GM12878 (cell line): ENCODE measurements around the gene TBL1XR1. TPM values are rescaled to one million over a fixed set of nuclear protein-coding genes. Genes with fewer than 3 reads are reported as not detected.

Experiments
- ATAC-seq: fragments of 200-7000 bp; cut with Tn5 transposase; 3 replicates; pipeline ENCODE4 v1.9.1; 2020; ENCODE audit warnings: mild to moderate bottlenecking, moderate library complexity
- BruUV-seq: library from RNA; stranded (reverse); fragments of 400-500 nt; replicated peaks from 2 replicates; lab custom pipeline; 2021; lab: Mats Ljungman, UMichigan
- CTCF ChIA-PET: fragments of 300-600 bp; sonication (Branson Sonifier 250); formaldehyde crosslinking; extraction: SDS; loops from one replicate; lab custom pipeline; 2021; ENCODE audit warnings: inconsistent platforms; lab: Yijun Ruan, JAX
- POLR2A ChIA-PET: fragments of 350-600 bp; formaldehyde crosslinking; extraction: SDS; loops from one replicate; lab custom pipeline; 2021; ENCODE audit warnings: inconsistent platforms; lab: Charles Lee
- RAD21 ChIA-PET: fragments of 300-600 bp; sonication (Branson Sonifier 250); formaldehyde crosslinking; loops from one replicate; lab custom pipeline; 2023; ENCODE audit warnings: antibody characterized with exemption; ENCODE audit not compliant: unreplicated experiment; lab: Charles Lee
- SMC1A ChIA-PET: fragments of 300-600 bp; sonication (Branson Sonifier 250); formaldehyde crosslinking; loops from one replicate; lab custom pipeline; 2023; ENCODE audit not compliant: unreplicated experiment, uncharacterized antibody; lab: Charles Lee
- DNase-seq: peaks from one replicate; pipeline ENCODE4 v3.0.0-alpha.2; 2011; ENCODE audit warnings: low read depth, low spot score
- FAIRE-seq: peaks from 3 replicates; lab custom pipeline; 2011; peaks lifted over from hg19 to GRCh38; lab: Jason Lieb, UNC
- H2AFZ ChIP-seq: 2 replicates; pipeline ENCODE4 v1.6.0; 2011; ENCODE audit warnings: low read depth, low read length, control low read depth; ENCODE audit not compliant: control insufficient read depth
- H3K27ac ChIP-seq: 2 replicates; pipeline ENCODE4 v1.5.1; 2011; ENCODE audit warnings: control low read depth; ENCODE audit not compliant: control insufficient read depth, insufficient read depth
- H3K27me3 ChIP-seq, 2 experiments: replicated peaks in 1 of 2; 2 replicates each; pipeline versions ENCODE4 v1.6.0 to v1.6.1; 2011; ENCODE audit warnings: low read length in 1 of 2; ENCODE audit not compliant: control insufficient read depth in 2 of 2, insufficient read depth in 2 of 2
- H3K36me3 ChIP-seq, 2 experiments: 2 replicates each; pipeline ENCODE4 v1.5.1; 2011; ENCODE audit warnings: low read length in 1 of 2; ENCODE audit not compliant: control insufficient read depth in 2 of 2, insufficient read depth in 2 of 2
- H3K4me1 ChIP-seq: 2 replicates; pipeline ENCODE4 v1.6.1; 2011; ENCODE audit warnings: mild to moderate bottlenecking, low read length, moderate library complexity, mixed read lengths; ENCODE audit not compliant: control insufficient read depth, insufficient read depth
- H3K4me2 ChIP-seq: 2 replicates; pipeline ENCODE4 v1.6.0; 2011; ENCODE audit warnings: control low read depth; ENCODE audit not compliant: control insufficient read depth, insufficient read depth
- H3K4me3 ChIP-seq: fragments of 200-600 bp; sonication (generic); 2 replicates; pipeline ENCODE4 v1.5.1; 2016
- H3K79me2 ChIP-seq: 2 replicates; pipeline ENCODE4 v1.6.0; 2011; ENCODE audit warnings: low read length; ENCODE audit not compliant: control insufficient read depth, insufficient read depth
- H3K9ac ChIP-seq: 2 replicates; pipeline ENCODE4 v1.8.0; 2011; ENCODE audit warnings: low read length, control low read depth, mixed read lengths; ENCODE audit not compliant: control insufficient read depth, insufficient read depth
- H3K9me3 ChIP-seq: replicated peaks from 3 replicates; pipeline ENCODE4 v1.5.1; 2011; ENCODE audit warnings: mild to moderate bottlenecking, low read length; ENCODE audit not compliant: control insufficient read depth, insufficient read depth
- H4K20me1 ChIP-seq: 2 replicates; pipeline ENCODE4 v1.6.0; 2011; ENCODE audit not compliant: control insufficient read depth, insufficient read depth
- BACH1 ChIP-seq: fragments of 450-650 bp; IDR thresholded peaks from 2 replicates; pipeline ENCODE4 v1.6.1; 2017; ENCODE audit warnings: mild to moderate bottlenecking, borderline replicate concordance
- CBX3 ChIP-seq: fragments of 200-600 bp; sonication (generic); IDR thresholded peaks from 2 replicates; pipeline ENCODE4 v1.6.1; 2016; ENCODE audit warnings: low read depth, borderline replicate concordance
- EED ChIP-seq: sonication (generic); IDR thresholded peaks from 2 replicates; pipeline ENCODE4 v1.6.1; 2016; ENCODE audit warnings: antibody characterized with exemption, low read depth
- EGR1 ChIP-seq, 2 experiments: IDR thresholded peaks; 1 replicate in 1 of 2; 2 replicates in 1 of 2; pipeline ENCODE4 v1.6.1; 2011 to 2012; ENCODE audit warnings: low read depth in 2 of 2, low read length in 2 of 2, borderline replicate concordance in 1 of 2, mild to moderate bottlenecking in 1 of 2, moderate library complexity in 1 of 2
- ETV6 ChIP-seq, 2 experiments: fragments of 450-650 bp in 1 of 2; IDR thresholded peaks in 1 of 2; conservative IDR thresholded peaks in 1 of 2; 2 replicates each; pipeline ENCODE4 v1.6.1; 2014; ENCODE audit warnings: antibody characterized with exemption in 1 of 2, borderline replicate concordance in 1 of 2, low read depth in 1 of 2, mild to moderate bottlenecking in 1 of 2, moderate library complexity in 1 of 2
- GABPA ChIP-seq: IDR thresholded peaks from 2 replicates; pipeline ENCODE4 v1.6.1; 2014; ENCODE audit warnings: antibody characterized with exemption, low read depth, mild to moderate bottlenecking, inconsistent platforms
- GATAD2B ChIP-seq: fragments of 450-650 bp; conservative IDR thresholded peaks from 2 replicates; pipeline ENCODE4 v1.6.1; 2017; ENCODE audit warnings: low read depth, mild to moderate bottlenecking, moderate library complexity
- HDAC6 ChIP-seq: fragments of 200-600 bp; sonication (generic); IDR thresholded peaks from one replicate; pipeline ENCODE4 v1.8.0; 2017; ENCODE audit warnings: antibody characterized with exemption; ENCODE audit not compliant: unreplicated experiment
- MEF2B ChIP-seq: fragments of 450-650 bp; IDR thresholded peaks from 2 replicates; pipeline ENCODE4 v1.6.1; 2018; ENCODE audit warnings: mild to moderate bottlenecking, moderate library complexity; ENCODE audit not compliant: partially characterized antibody, poor library complexity, severe bottlenecking
- RAD21 ChIP-seq: IDR thresholded peaks from 2 replicates; pipeline ENCODE4 v1.6.1; 2011; ENCODE audit warnings: mild to moderate bottlenecking, low read depth, low read length, moderate library complexity; ENCODE audit not compliant: insufficient read depth
- TAF1 ChIP-seq: IDR thresholded peaks from 2 replicates; pipeline ENCODE4 v1.6.1; 2011; ENCODE audit warnings: mild to moderate bottlenecking, low read depth, low read length, borderline replicate concordance
- TBL1XR1 ChIP-seq: IDR thresholded peaks from 2 replicates; pipeline ENCODE4 v1.6.1; 2012; ENCODE audit warnings: low read depth, low read length, improper control_type of control experiment
- WGBS: methylation state at CpG from one replicate; pipeline ENCODE4 v1.1.6; 2016; ENCODE audit warnings: low lambda C conversion rate; ENCODE audit not compliant: insufficient replicate concordance, insufficient coverage; ENCODE audit errors: missing lambda C conversion rate; 5-methylcytosine and 5-hydroxymethylcytosine counted together
- in situ Hi-C: fragments of 300-500 bp; cut with MboI; formaldehyde crosslinking; loops from 9 replicates; pipeline ENCODE4 v1.14.3; 2018; ENCODE audit warnings: mixed read lengths
- intact Hi-C: fragments of 100-400 bp; cut with micrococcal nuclease; formaldehyde crosslinking; loops from one replicate; pipeline ENCODE4 v1.14.2; 2022; ENCODE audit not compliant: unreplicated experiment
- polyA plus RNA-seq, 11 experiments: library from polyadenylated mRNA; depleted of rRNA in 4 of 11; unstranded in 6 of 11; stranded (reverse) in 5 of 11; fragments of >200 nt; fragmentation: Nextera tagmentation in 4 of 11; fragmentation: Illumina TruSeq in 1 of 11; extraction: Ambion mirVana in 4 of 11; extraction: Trizol in 1 of 11; gene quantifications; 1 replicate in 1 of 11; 2 replicates in 10 of 11; pipeline versions ENCODE4 v1.2.1 to v1.2.3, GENCODE V29; 2011 to 2016; ENCODE audit warnings: inconsistent platforms in 2 of 11, missing spikeins in 2 of 11, low read depth in 1 of 11
- total RNA-seq, 4 experiments: library from RNA; depleted of rRNA in 3 of 4; stranded (reverse); fragments of >200 nt in 3 of 4; fragmentation: Illumina TruSeq in 1 of 4; extraction: Trizol in 1 of 4; gene quantifications; 2 replicates each; pipeline versions ENCODE4 v1.2.1 to v1.2.3, GENCODE V29; 2013 to 2021
- TF ChIP-seq, protein P1 (sequence below): fragments of 450-650 bp; IDR thresholded peaks from 2 replicates; pipeline ENCODE4 v1.6.1; 2017; ENCODE audit warnings: low read depth, mild to moderate bottlenecking, moderate library complexity
- TF ChIP-seq, protein P2 (sequence below): fragments of 450-650 bp; formaldehyde crosslinking; IDR thresholded peaks from 2 replicates; pipeline ENCODE4 v1.5.0; 2022; ENCODE audit warnings: mild to moderate bottlenecking, missing genetic modification characterization
- TF ChIP-seq, protein P3 (sequence below): fragments of 450-650 bp; IDR thresholded peaks from 2 replicates; pipeline ENCODE4 v1.6.1; 2017; ENCODE audit warnings: borderline replicate concordance

TBL1XR1 gene
- total and polyA plus RNA-seq, 10 of the 15 experiments (the other 5 are each of a cell fraction or from before 2014, with no cell fraction given), result 13.0 to 115 (median 60.4) TPM

DNA sequence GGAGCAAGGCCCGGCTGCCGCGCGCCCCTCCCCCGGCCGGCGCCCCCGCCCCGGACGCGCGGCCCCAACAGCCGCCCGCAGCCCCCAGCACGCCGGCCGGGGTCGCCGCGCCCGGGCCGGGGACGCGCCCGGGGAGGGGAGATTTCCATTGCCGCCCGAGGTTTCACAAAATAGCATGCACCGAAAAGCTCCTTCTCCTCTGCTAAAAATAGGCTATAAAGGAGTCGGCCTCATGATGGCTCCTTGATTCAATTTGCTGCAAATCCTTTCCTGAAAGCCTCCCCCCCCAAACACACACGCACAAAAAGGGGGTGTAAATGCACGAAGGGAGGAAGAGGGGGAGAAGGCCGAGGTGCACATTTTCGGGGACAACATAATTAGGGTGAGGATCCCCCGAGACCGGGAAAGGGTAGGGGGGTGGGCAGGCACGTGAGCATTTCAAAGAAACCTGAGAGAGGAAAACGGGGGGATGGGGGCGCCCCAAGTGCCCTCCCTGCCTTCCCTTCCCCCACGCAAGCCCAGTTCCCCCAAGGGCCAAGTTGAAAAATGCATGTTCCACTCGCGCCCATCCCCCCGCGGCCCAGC, 734 bp downstream of the TBL1XR1 start:
- POLR2A ChIA-PET, result interaction anchor here (0.6 to 1.7 kb wide), 2 partner anchors 164 to 1873 kb away, joined by 7 to 9 read pairs; no protein-coding TSS in a partner anchor
- TF ChIP-seq BACH1 (no peak), HDAC6 (peak; percentile 35), EED (0 out of 2 replicates have a peak, but pooled peaks have one; percentile 27), GATAD2B (0 out of 2 replicates have a peak, but pooled peaks have one; percentile 61), GABPA (no peak), EGR1 (IDR thresholded peaks at IDR 0.05; ENCODE audit: borderline replicate concordance in 1 of 2, low read depth in 2 of 2, low read length in 2 of 2) (peak in 1 of 2 experiments; percentile 16; a peak in 1 of 3 replicates), RAD21 (0 out of 2 replicates have a peak, but pooled peaks have one; percentile 15), TBL1XR1 (0 out of 2 replicates have a peak, but pooled peaks have one; percentile 14), CBX3 (no peak), MEF2B (peak; percentile 25), ETV6 (conservative IDR thresholded peaks at IDR 0.05 in 1 of 2, IDR thresholded peaks at IDR 0.05 in 1 of 2; ENCODE audit: borderline replicate concordance in 1 of 2, low read depth in 1 of 2) (no peak), TAF1 (peak; percentile 44; the same call in 1 of the 2 replicates)
- TF ChIP-seq, protein P1, sequence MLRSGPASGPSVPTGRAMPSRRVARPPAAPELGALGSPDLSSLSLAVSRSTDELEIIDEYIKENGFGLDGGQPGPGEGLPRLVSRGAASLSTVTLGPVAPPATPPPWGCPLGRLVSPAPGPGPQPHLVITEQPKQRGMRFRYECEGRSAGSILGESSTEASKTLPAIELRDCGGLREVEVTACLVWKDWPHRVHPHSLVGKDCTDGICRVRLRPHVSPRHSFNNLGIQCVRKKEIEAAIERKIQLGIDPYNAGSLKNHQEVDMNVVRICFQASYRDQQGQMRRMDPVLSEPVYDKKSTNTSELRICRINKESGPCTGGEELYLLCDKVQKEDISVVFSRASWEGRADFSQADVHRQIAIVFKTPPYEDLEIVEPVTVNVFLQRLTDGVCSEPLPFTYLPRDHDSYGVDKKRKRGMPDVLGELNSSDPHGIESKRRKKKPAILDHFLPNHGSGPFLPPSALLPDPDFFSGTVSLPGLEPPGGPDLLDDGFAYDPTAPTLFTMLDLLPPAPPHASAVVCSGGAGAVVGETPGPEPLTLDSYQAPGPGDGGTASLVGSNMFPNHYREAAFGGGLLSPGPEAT, result no peak
- TF ChIP-seq, protein P2, sequence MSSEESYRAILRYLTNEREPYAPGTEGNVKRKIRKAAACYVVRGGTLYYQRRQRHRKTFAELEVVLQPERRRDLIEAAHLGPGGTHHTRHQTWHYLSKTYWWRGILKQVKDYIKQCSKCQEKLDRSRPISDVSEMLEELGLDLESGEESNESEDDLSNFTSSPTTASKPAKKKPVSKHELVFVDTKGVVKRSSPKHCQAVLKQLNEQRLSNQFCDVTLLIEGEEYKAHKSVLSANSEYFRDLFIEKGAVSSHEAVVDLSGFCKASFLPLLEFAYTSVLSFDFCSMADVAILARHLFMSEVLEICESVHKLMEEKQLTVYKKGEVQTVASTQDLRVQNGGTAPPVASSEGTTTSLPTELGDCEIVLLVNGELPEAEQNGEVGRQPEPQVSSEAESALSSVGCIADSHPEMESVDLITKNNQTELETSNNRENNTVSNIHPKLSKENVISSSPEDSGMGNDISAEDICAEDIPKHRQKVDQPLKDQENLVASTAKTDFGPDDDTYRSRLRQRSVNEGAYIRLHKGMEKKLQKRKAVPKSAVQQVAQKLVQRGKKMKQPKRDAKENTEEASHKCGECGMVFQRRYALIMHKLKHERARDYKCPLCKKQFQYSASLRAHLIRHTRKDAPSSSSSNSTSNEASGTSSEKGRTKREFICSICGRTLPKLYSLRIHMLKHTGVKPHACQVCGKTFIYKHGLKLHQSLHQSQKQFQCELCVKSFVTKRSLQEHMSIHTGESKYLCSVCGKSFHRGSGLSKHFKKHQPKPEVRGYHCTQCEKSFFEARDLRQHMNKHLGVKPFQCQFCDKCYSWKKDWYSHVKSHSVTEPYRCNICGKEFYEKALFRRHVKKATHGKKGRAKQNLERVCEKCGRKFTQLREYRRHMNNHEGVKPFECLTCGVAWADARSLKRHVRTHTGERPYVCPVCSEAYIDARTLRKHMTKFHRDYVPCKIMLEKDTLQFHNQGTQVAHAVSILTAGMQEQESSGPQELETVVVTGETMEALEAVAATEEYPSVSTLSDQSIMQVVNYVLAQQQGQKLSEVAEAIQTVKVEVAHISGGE (CRISPR knock-in tag), result no peak
- TF ChIP-seq, protein P3, sequence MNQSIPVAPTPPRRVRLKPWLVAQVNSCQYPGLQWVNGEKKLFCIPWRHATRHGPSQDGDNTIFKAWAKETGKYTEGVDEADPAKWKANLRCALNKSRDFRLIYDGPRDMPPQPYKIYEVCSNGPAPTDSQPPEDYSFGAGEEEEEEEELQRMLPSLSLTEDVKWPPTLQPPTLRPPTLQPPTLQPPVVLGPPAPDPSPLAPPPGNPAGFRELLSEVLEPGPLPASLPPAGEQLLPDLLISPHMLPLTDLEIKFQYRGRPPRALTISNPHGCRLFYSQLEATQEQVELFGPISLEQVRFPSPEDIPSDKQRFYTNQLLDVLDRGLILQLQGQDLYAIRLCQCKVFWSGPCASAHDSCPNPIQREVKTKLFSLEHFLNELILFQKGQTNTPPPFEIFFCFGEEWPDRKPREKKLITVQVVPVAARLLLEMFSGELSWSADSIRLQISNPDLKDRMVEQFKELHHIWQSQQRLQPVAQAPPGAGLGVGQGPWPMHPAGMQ, result no peak

More for the DNA sequence above, 734 bp downstream of the TBL1XR1 start:
- WGBS, result 3% methylated on average over 12 of the region's 43 CpGs
- Histone ChIP-seq H2AFZ (peak overlapping the region; percentile 30), H3K9me3 (no peaks in the 10 kb centered on the region), H4K20me1 (no peaks in the 10 kb centered on the region), H3K9ac (peak overlapping the region; percentile 94), H3K36me3 (no peaks in the 10 kb centered on the region), H3K4me2 (peak overlapping the region; percentile 46; the same call in 1 of the 2 replicates), H3K79me2 (peaks cover 49% of the 10 kb centered on the region), H3K4me3 (peak overlapping the region; percentile 99), H3K4me1 (peaks cover 10% of the 10 kb centered on the region), H3K27me3 (no peaks in the 10 kb centered on the region), H3K27ac (peak overlapping the region; percentile 97)
- FAIRE-seq (no peak), DNase-seq (no peak), ATAC-seq (peak; percentile 6)
- in situ Hi-C loops, result loop anchor here (5.0 kb wide), 1 partner anchor 161 kb away; no protein-coding TSS in a partner anchor
- BruUV-seq, result no TSS peak
- intact Hi-C loops, result loop anchor here (1.0 to 5.0 kb wide), 5 partner anchors 49 to 252 kb away; no protein-coding TSS in a partner anchor
- SMC1A ChIA-PET, result interaction anchor here (1.1 to 4.3 kb wide), 8 partner anchors 45 to 182 kb away, joined by 3 to 21 read pairs (median 14); no protein-coding TSS in a partner anchor
- RAD21 ChIA-PET, result interaction anchor here (0.5 to 2.8 kb wide), 6 partner anchors 17 to 164 kb away, joined by 3 to 23 read pairs (median 11); no protein-coding TSS in a partner anchor
- CTCF ChIA-PET, result interaction anchor here (1.0 to 4.0 kb wide), 3 partner anchors 32 to 51 kb away, joined by 3 to 13 read pairs (median 3); no protein-coding TSS in a partner anchor
